ENCODE results near the gene PAX5. TPM values are rescaled to one million over a fixed set of nuclear protein-coding genes. Genes with fewer than 3 reads are reported as not detected.

Gene PAX5
- polyA plus RNA-seq, 1 of the 3 experiments (the other 2 are of a cell fraction) = 0.05 TPM

- TF ChIP-seq RXRA (IDR thresholded peaks at IDR 0.05; ENCODE audit: borderline replicate concordance, low read depth) = no peak
- TF ChIP-seq ZBTB33 (IDR thresholded peaks at IDR 0.05; ENCODE audit: borderline replicate concordance, low read depth) = no peak
- TF ChIP-seq FOXM1 (IDR thresholded peaks at IDR 0.05; ENCODE audit: low read depth) = no peak
- TF ChIP-seq RFX5 (IDR thresholded peaks at IDR 0.05; ENCODE audit: low read length) = no peak
- no peak for TF ChIP-seq CTCF (IDR thresholded peaks at IDR 0.05)
Measured at GRCh38 chr9:36889844-36890243, 144.2 kb downstream of the PAX5 start (continued).

- H3K79me2 ChIP-seq (ENCODE audit: insufficient read depth) = no peaks in the 10 kb centered on the region
- no peaks in the 10 kb centered on the region for H4K20me1 ChIP-seq (ENCODE audit: insufficient read depth)
- peaks cover 5% of the 10 kb centered on the region; the same call in 1 of the 2 replicates for H3K9me3 ChIP-seq
- peaks cover 0 to 2% of the 10 kb centered on the region in 2 experiments for H3K36me3 ChIP-seq (replicated peaks in 1 of 2; ENCODE audit: control insufficient read depth in 1 of 2, insufficient read depth in 2 of 2, low read length in 1 of 2)
- no peak overlapping the region for H3K9ac ChIP-seq
- CTCF ChIA-PET = no interaction called here
- H3F3A ChIP-seq (replicated peaks; ENCODE audit: insufficient read depth) = no peaks in the 10 kb centered on the region
- H3K4me1 ChIP-seq (ENCODE audit: control insufficient read depth in 1 of 2, insufficient read depth in 2 of 2, low read depth in 1 of 2, low read length in 1 of 2) = peaks cover 0 to 16% of the 10 kb centered on the region in 2 experiments; a peak in 2 of 4 replicates
- no peak overlapping the region for H3K4me3 ChIP-seq (ENCODE audit: low read depth in 2 of 2, low read length in 1 of 2)
- H2AFZ ChIP-seq (ENCODE audit: low read depth) = no peak overlapping the region
- POLR2A ChIA-PET = no interaction called here
- peaks cover 5% of the 10 kb centered on the region; the same call in 1 of the 2 replicates for H3K27me3 ChIP-seq (ENCODE audit: insufficient read depth)
- no peak for DNase-seq
- no peaks in the 10 kb centered on the region for H3K9me2 ChIP-seq
- no peak overlapping the region for H3K4me2 ChIP-seq
- H3K27ac ChIP-seq (ENCODE audit: low read depth in 2 of 2, low read length in 1 of 2) = no peak overlapping the region
- 50% methylated on average over 4 of the region's 7 CpGs for WGBS (ENCODE audit: low lambda C conversion rate)
- TF ChIP-seq, protein P1, sequence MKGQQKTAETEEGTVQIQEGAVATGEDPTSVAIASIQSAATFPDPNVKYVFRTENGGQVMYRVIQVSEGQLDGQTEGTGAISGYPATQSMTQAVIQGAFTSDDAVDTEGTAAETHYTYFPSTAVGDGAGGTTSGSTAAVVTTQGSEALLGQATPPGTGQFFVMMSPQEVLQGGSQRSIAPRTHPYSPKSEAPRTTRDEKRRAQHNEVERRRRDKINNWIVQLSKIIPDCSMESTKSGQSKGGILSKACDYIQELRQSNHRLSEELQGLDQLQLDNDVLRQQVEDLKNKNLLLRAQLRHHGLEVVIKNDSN (IDR thresholded peaks at IDR 0.05; ENCODE audit: borderline replicate concordance, low read depth) = no peak
- no peak for TF ChIP-seq MEF2A (IDR thresholded peaks at IDR 0.05; ENCODE audit: borderline replicate concordance, low read depth)
- no peak for TF ChIP-seq CTCF (IDR thresholded peaks at IDR 0.05)
- TF ChIP-seq USF2 (IDR thresholded peaks at IDR 0.05; ENCODE audit: borderline replicate concordance, low read depth, low read length) = no peak
- TF ChIP-seq YY1 (IDR thresholded peaks at IDR 0.05; ENCODE audit: low read depth) = no peak
- no peak for TF ChIP-seq GABPA (IDR thresholded peaks at IDR 0.05; ENCODE audit: low read depth)
- TF ChIP-seq CHD2 (IDR thresholded peaks at IDR 0.05; ENCODE audit: low read length, partially characterized antibody) = no peak
- no peak for TF ChIP-seq NFIC (IDR thresholded peaks at IDR 0.05; ENCODE audit: borderline replicate concordance)
- TF ChIP-seq TAF1 (IDR thresholded peaks at IDR 0.05; ENCODE audit: borderline replicate concordance, low read depth, low read length) = no peak
- no peak for TF ChIP-seq MXI1 (IDR thresholded peaks at IDR 0.05; ENCODE audit: low read depth, low read length)
- no peak for TF ChIP-seq IRF3 (IDR thresholded peaks at IDR 0.05; ENCODE audit: low read depth, low read length)
- no peak for TF ChIP-seq SIN3A (IDR thresholded peaks at IDR 0.05; ENCODE audit: borderline replicate concordance, low read depth, low read length)
- TF ChIP-seq ZBTB33 (IDR thresholded peaks at IDR 0.05; ENCODE audit: borderline replicate concordance, low read depth) = no peak
- no peak for TF ChIP-seq GATA2 (CRISPR knock-in tag; IDR thresholded peaks at IDR 0.05)
- TF ChIP-seq MAX (IDR thresholded peaks at IDR 0.05; ENCODE audit: low read depth) = no peak
- no peak for TF ChIP-seq EZH2phosphoT487 (IDR thresholded peaks at IDR 0.05; ENCODE audit: borderline replicate concordance, low read depth)
Measured at GRCh38 chr9:36888551-36888950, 145.5 kb downstream of the PAX5 start.
